ENCODE data around the gene LMX1A. TPM values are rescaled to one million over a fixed set of nuclear protein-coding genes. Genes with fewer than 3 reads are reported as not detected.

Gene LMX1A
- total RNA-seq, 1 donor from 2014 or later, result not detected

DNA sequence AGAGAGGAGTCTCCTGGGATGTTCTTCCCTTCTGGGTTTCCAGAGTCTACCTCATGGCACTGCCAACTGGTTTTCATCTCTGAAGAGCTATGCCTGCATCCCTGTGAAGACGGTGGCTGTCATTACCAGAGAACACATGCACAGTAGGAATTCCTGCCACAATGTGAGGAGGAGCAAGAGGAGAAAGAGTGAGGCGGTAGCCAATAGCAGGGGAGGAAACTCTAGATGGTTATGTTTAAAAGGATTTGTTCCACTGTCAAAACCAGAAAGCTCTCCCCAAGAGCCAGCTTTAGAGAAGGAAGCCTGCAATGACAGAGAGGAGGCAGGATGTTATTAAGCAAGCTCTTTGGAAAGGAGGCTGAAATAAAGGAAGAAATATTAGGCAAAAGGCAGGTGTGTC lies 12.3 kb downstream of the LMX1A start:
- Histone ChIP-seq H3K36me3 (ENCODE audit: control insufficient read depth, insufficient read depth, low read length) (no peaks in the 10 kb centered on the region), H3K4me3 (ENCODE audit: low read depth, low read length) (no peak overlapping the region), H3K27me3 (ENCODE audit: control insufficient read depth, insufficient read depth, low read length) (peaks cover 18% of the 10 kb centered on the region)
- TF ChIP-seq, protein P1, sequence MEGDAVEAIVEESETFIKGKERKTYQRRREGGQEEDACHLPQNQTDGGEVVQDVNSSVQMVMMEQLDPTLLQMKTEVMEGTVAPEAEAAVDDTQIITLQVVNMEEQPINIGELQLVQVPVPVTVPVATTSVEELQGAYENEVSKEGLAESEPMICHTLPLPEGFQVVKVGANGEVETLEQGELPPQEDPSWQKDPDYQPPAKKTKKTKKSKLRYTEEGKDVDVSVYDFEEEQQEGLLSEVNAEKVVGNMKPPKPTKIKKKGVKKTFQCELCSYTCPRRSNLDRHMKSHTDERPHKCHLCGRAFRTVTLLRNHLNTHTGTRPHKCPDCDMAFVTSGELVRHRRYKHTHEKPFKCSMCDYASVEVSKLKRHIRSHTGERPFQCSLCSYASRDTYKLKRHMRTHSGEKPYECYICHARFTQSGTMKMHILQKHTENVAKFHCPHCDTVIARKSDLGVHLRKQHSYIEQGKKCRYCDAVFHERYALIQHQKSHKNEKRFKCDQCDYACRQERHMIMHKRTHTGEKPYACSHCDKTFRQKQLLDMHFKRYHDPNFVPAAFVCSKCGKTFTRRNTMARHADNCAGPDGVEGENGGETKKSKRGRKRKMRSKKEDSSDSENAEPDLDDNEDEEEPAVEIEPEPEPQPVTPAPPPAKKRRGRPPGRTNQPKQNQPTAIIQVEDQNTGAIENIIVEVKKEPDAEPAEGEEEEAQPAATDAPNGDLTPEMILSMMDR (IDR thresholded peaks at IDR 0.05; ENCODE audit: insufficient read depth, low read length, severe bottlenecking), result no peak
- FAIRE-seq, result no peak
- DNase-seq (ENCODE audit: low read depth), result no peak

DNA sequence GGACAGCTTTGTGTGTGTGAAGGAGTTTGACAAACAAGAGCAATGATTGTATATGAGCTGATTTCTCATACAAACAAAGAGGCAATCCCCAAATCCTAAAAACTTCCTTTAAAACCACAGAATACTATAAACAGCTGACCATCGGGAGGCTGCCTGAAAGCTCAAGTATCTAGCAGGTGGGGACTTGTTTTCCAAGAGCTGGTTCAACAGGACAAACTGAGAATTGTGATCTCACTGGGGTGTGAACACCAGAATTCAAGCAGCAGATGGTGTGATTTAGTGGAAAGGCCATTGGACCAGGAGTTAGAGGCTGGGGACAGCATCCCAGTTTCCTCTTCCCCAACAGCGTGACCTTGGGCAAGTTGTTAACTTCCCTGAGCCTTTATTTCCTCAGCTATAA lies 13.9 kb downstream of the LMX1A start:
- H3K27me3 ChIP-seq (ENCODE audit: control insufficient read depth, insufficient read depth, low read length), result peaks cover 18% of the 10 kb centered on the region
- TF ChIP-seq, protein P1 (IDR thresholded peaks at IDR 0.05; ENCODE audit: insufficient read depth, low read length, severe bottlenecking), result no peak
- no peak overlapping the region for H3K4me3 ChIP-seq (ENCODE audit: low read depth, low read length)
- FAIRE-seq (no peak), DNase-seq (ENCODE audit: low read depth) (peak; percentile 62)
- no peaks in the 10 kb centered on the region for H3K36me3 ChIP-seq (ENCODE audit: control insufficient read depth, insufficient read depth, low read length)

DNA sequence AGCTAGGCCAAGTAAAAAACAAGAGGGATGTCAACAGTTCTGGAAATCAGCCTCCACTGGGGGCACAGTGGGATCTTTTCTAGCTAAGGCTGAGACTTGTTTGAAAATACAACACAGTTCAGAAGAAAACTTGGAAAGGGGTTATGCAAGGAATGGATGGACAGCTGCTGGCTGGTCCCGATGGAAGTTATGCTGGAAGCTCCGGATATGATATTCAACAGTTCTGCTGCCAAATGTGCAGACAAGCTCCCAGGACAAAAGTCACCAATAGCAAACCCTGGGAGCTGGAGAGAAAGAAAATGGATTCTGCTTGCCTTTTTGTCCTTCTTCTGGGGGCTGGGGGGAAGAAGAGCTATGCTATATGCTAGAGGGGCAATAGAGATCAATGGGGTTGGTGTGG lies 14.3 kb downstream of the LMX1A start:
- no peak for FAIRE-seq
- no peaks in the 10 kb centered on the region for H3K36me3 ChIP-seq (ENCODE audit: control insufficient read depth, insufficient read depth, low read length)
- H3K27me3 ChIP-seq (ENCODE audit: control insufficient read depth, insufficient read depth, low read length), result peaks cover 18% of the 10 kb centered on the region
- H3K4me3 ChIP-seq (ENCODE audit: low read depth, low read length), result no peak overlapping the region
- no peak for DNase-seq (ENCODE audit: low read depth)
- TF ChIP-seq, protein P1 (IDR thresholded peaks at IDR 0.05; ENCODE audit: insufficient read depth, low read length, severe bottlenecking), result no peak

DNA sequence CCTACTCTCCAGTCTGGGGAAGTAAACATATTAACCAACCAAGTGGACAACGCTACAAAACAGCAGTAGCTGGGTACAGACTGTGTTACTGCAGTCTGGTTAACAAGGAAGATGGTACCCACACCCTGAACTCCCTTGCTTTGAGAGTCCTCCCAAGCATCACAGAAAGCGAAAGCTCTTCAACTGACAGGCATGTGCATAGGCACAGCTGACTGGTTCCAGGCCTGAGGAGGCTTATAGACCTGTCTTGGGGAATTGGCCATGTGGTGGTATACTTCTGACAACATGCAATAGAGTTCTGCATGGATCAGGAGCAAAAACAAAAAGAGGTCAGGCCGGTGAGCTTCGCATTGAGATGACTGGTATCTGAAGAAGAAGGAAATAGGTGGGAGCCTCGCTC lies 17.4 kb downstream of the LMX1A start:
- TF ChIP-seq, protein P1 (IDR thresholded peaks at IDR 0.05; ENCODE audit: insufficient read depth, low read length, severe bottlenecking), result no peak
- FAIRE-seq (no peak), DNase-seq (ENCODE audit: low read depth) (no peak)
- Histone ChIP-seq H3K27me3 (ENCODE audit: control insufficient read depth, insufficient read depth, low read length) (peaks cover 9% of the 10 kb centered on the region), H3K4me3 (ENCODE audit: low read depth, low read length) (no peak overlapping the region), H3K36me3 (ENCODE audit: control insufficient read depth, insufficient read depth, low read length) (no peaks in the 10 kb centered on the region)

DNA sequence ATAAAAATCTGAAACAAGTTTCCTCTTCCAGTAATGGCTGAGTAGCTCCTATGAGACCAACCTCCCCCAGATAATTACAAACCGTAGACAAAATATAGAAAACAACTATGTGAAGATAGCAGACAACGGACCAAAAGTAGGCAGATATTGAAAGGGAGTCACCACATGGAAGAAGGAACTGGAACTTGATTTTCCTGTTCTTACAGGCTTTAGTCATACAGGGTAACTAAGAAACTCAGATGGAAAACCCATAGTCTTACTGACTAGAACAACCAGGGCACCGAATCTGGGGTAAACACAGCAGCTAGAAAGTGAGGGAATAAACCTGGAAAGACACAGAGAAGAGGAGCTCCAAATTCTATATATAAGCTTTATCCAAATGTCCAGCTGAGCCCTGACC lies 26.0 kb downstream of the LMX1A start:
- Histone ChIP-seq H3K36me3 (ENCODE audit: control insufficient read depth, insufficient read depth, low read length) (no peaks in the 10 kb centered on the region), H3K27me3 (ENCODE audit: control insufficient read depth, insufficient read depth, low read length) (no peaks in the 10 kb centered on the region), H3K4me3 (ENCODE audit: low read depth, low read length) (no peak overlapping the region)
- FAIRE-seq, result no peak
- TF ChIP-seq, protein P1 (IDR thresholded peaks at IDR 0.05; ENCODE audit: insufficient read depth, low read length, severe bottlenecking), result no peak
- DNase-seq (ENCODE audit: low read depth), result peak; percentile 64

DNA sequence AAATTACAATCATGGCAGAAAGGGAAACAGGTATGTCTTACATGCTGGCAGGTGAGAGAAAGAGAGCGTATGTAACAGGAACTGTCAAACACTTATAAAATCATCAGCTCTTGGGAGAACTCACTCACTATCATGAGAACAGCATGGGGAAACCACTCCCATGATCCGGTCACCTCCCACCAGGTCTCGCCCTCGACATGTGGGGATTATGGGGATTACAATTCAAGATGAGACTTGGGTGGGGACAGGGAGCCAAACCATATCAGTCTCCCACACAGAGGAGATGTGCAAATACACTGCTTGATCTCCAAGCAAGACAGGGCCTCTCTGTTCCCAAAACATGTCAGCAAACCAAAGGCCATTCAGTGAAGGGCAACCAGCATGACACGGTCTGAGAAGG lies 27.4 kb downstream of the LMX1A start:
- TF ChIP-seq, protein P1 (IDR thresholded peaks at IDR 0.05; ENCODE audit: insufficient read depth, low read length, severe bottlenecking), result no peak
- FAIRE-seq, result no peak
- DNase-seq (ENCODE audit: low read depth), result no peak
- H3K27me3 ChIP-seq (ENCODE audit: control insufficient read depth, insufficient read depth, low read length), result no peaks in the 10 kb centered on the region
- H3K36me3 ChIP-seq (ENCODE audit: control insufficient read depth, insufficient read depth, low read length), result no peaks in the 10 kb centered on the region
- H3K4me3 ChIP-seq (ENCODE audit: low read depth, low read length), result no peak overlapping the region

Data from bronchial epithelial cell (primary cell).